ENCODE measurements around the gene PLSCR1. TPM values are rescaled to one million over a fixed set of nuclear protein-coding genes. Genes with fewer than 3 reads are reported as not detected.

The PLSCR1 gene
- total and polyA plus RNA-seq, 9 of the 15 experiments (the other 6 are each of a cell fraction or from before 2014, with no cell fraction given) = 40.6 to 122 (median 69.1) TPM

DNA sequence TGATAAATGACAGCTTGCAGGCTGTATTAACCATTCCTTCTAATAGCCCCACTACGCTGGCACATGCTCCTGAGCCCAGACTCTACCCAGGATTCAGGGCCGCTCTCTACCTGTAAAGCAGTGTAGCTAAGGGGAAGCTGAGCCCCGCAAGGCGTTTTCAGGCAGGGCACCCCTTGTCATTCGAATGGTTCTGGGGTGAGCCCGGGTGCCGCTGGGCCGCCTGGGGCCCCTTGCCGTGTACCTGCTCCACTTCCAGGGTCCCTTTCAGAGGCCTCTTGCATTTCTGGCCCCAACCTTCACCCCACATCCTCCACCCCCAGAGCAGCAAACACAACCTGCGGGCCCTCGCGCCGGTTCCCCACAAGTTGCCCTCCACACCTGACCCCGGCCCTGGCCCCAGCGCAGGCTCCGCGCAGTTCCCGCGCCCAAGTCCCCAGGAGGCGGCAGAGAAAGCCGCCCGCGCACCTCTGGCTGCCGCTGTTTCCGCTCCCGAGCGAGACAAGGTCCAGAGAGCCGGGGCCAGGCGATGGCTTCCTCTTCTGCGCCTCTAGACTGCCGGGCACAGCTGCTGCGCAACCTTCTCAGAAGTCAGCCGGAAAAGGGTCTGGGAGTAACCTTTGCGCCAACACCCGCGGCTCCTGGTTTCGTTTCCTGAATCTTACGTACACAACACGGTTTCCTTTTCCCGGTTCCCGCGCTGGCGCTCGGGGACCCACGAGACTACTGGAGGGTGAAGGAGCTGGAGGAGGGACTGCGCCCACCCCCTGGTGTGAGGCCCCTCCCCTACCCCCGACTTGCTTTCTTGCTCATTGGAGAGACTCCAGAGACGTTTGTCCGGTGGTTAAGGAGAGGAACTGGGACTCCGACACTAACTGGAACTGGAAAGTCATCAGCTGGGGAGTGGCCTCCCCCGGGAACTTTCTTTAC is at the start of gene PLSCR1 (continued):
- TF ChIP-seq, protein P1, sequence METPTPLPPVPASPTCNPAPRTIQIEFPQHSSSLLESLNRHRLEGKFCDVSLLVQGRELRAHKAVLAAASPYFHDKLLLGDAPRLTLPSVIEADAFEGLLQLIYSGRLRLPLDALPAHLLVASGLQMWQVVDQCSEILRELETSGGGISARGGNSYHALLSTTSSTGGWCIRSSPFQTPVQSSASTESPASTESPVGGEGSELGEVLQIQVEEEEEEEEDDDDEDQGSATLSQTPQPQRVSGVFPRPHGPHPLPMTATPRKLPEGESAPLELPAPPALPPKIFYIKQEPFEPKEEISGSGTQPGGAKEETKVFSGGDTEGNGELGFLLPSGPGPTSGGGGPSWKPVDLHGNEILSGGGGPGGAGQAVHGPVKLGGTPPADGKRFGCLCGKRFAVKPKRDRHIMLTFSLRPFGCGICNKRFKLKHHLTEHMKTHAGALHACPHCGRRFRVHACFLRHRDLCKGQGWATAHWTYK (CRISPR knock-in tag; IDR thresholded peaks at IDR 0.05) = no peak
- TF ChIP-seq DNMT1 (IDR thresholded peaks at IDR 0.05) (no peak), ATF7 (IDR thresholded peaks at IDR 0.05) (0 out of 2 replicates have a peak, but pooled peaks have one; percentile 28), GABPA (tag; conservative IDR thresholded peaks at IDR 0.05; ENCODE audit: low read depth) (peak; percentile 80), RB1 (IDR thresholded peaks at IDR 0.05; ENCODE audit: low read depth) (peak; percentile 56; the same call in 1 of the 2 replicates), ZNF436 (CRISPR knock-in tag; IDR thresholded peaks at IDR 0.05) (no peak), ZNF444 (CRISPR knock-in tag; IDR thresholded peaks at IDR 0.05) (no peak), JUNB (CRISPR knock-in tag; conservative IDR thresholded peaks at IDR 0.05) (no peak), LCOR (CRISPR knock-in tag; IDR thresholded peaks at IDR 0.05) (no peak), KDM5B (IDR thresholded peaks at IDR 0.05; ENCODE audit: insufficient replicate concordance, low read depth, low read length) (peak; percentile 65), ZSCAN29 (IDR thresholded peaks at IDR 0.05) (no peak), ZBTB8A (IDR thresholded peaks at IDR 0.05; ENCODE audit: partially characterized antibody) (no peak)
- TF ChIP-seq, protein P2, sequence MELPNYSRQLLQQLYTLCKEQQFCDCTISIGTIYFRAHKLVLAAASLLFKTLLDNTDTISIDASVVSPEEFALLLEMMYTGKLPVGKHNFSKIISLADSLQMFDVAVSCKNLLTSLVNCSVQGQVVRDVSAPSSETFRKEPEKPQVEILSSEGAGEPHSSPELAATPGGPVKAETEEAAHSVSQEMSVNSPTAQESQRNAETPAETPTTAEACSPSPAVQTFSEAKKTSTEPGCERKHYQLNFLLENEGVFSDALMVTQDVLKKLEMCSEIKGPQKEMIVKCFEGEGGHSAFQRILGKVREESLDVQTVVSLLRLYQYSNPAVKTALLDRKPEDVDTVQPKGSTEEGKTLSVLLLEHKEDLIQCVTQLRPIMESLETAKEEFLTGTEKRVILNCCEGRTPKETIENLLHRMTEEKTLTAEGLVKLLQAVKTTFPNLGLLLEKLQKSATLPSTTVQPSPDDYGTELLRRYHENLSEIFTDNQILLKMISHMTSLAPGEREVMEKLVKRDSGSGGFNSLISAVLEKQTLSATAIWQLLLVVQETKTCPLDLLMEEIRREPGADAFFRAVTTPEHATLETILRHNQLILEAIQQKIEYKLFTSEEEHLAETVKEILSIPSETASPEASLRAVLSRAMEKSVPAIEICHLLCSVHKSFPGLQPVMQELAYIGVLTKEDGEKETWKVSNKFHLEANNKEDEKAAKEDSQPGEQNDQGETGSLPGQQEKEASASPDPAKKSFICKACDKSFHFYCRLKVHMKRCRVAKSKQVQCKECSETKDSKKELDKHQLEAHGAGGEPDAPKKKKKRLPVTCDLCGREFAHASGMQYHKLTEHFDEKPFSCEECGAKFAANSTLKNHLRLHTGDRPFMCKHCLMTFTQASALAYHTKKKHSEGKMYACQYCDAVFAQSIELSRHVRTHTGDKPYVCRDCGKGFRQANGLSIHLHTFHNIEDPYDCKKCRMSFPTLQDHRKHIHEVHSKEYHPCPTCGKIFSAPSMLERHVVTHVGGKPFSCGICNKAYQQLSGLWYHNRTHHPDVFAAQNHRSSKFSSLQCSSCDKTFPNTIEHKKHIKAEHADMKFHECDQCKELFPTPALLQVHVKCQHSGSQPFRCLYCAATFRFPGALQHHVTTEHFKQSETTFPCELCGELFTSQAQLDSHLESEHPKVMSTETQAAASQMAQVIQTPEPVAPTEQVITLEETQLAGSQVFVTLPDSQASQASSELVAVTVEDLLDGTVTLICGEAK (IDR thresholded peaks at IDR 0.05) = peak; percentile 65
- TF ChIP-seq, protein P2 (CRISPR knock-in tag; IDR thresholded peaks at IDR 0.05) = no peak

Data from K562 (cell line).